Neural progenitor cell (in vitro differentiated cells): ENCODE results near the gene TSPAN14. TPM values are rescaled to one million over a fixed set of nuclear protein-coding genes. Genes with fewer than 3 reads are reported as not detected.

Experiments
- DNase-seq: peaks from one replicate; pipeline ENCODE4 v3.0.0-alpha.2; 2016; ENCODE audit warnings: low spot score
- H2AFZ ChIP-seq: fragments of 200-600 bp; sonication (generic); replicated peaks from 2 replicates; pipeline ENCODE4 v1.6.1; 2016; ENCODE audit warnings: antibody characterized with exemption
- H3F3A ChIP-seq: fragments of 200-600 bp; sonication (generic); 2 replicates; pipeline ENCODE4 v1.6.1; 2016; ENCODE audit warnings: antibody characterized with exemption, low read depth
- H3K27ac ChIP-seq: fragments of 200-600 bp; sonication (generic); 2 replicates; pipeline ENCODE4 v1.5.1; 2016; ENCODE audit warnings: mild to moderate bottlenecking
- H3K27me3 ChIP-seq: fragments of 200-600 bp; sonication (generic); 2 replicates; pipeline ENCODE4 v1.6.1; 2016; ENCODE audit warnings: mild to moderate bottlenecking, moderate library complexity
- H3K36me3 ChIP-seq: fragments of 200-600 bp; sonication (generic); 2 replicates; pipeline ENCODE4 v1.5.1; 2016
- H3K4me1 ChIP-seq: fragments of 200-600 bp; sonication (generic); 2 replicates; pipeline ENCODE4 v1.6.1; 2016; ENCODE audit warnings: mixed run types
- H3K4me2 ChIP-seq: fragments of 200-600 bp; sonication (generic); 2 replicates; pipeline ENCODE4 v1.6.1; 2016
- H3K4me3 ChIP-seq: fragments of 200-600 bp; sonication (generic); 2 replicates; pipeline ENCODE4 v1.5.1; 2016
- H3K79me2 ChIP-seq: fragments of 200-600 bp; sonication (generic); 2 replicates; pipeline ENCODE4 v1.6.1; 2016; ENCODE audit warnings: low read depth
- H3K9ac ChIP-seq: fragments of 200-600 bp; sonication (generic); 2 replicates; pipeline ENCODE4 v1.6.1; 2016
- H3K9me3 ChIP-seq: fragments of 200-600 bp; sonication (generic); 2 replicates; pipeline ENCODE4 v1.5.1; 2016; ENCODE audit warnings: low read depth
- H4K20me1 ChIP-seq: fragments of 200-600 bp; sonication (generic); 2 replicates; pipeline ENCODE4 v1.6.1; 2016; ENCODE audit warnings: low read depth
- H3K27ac Mint-ChIP-seq: 3 replicates; pipeline ENCODE4 v1.8.0; 2021; ENCODE audit warnings: mixed read lengths
- H3K27me3 Mint-ChIP-seq: 2 replicates; pipeline ENCODE4 v1.8.0; 2022; ENCODE audit warnings: low read depth, mild to moderate bottlenecking, inconsistent platforms, moderate library complexity, mixed read lengths; ENCODE audit not compliant: insufficient read depth
- H3K36me3 Mint-ChIP-seq: 3 replicates; pipeline ENCODE4 v1.8.0; 2021; ENCODE audit warnings: mixed read lengths
- H3K4me1 Mint-ChIP-seq: 3 replicates; pipeline ENCODE4 v1.8.0; 2021; ENCODE audit warnings: mixed read lengths
- H3K4me3 Mint-ChIP-seq: 3 replicates; pipeline ENCODE4 v1.8.0; 2021; ENCODE audit warnings: mild to moderate bottlenecking, moderate library complexity, mixed read lengths
- H3K9me3 Mint-ChIP-seq: 3 replicates; pipeline ENCODE4 v1.8.0; 2020; ENCODE audit warnings: mixed read lengths
- EZH2 ChIP-seq: fragments of 200-600 bp; sonication (generic); IDR thresholded peaks from 2 replicates; pipeline ENCODE4 v1.6.1; 2017; ENCODE audit warnings: antibody characterized with exemption, mild to moderate bottlenecking, moderate library complexity
- EZH2phosphoT487 ChIP-seq: fragments of 200-600 bp; sonication (generic); IDR thresholded peaks from 2 replicates; pipeline ENCODE4 v1.6.1; 2017; ENCODE audit warnings: antibody characterized with exemption
- total RNA-seq: library from RNA; depleted of rRNA; stranded (reverse); fragments of >200 nt; gene quantifications from 2 replicates; pipeline ENCODE4 v1.2.3, GENCODE V29; 2015; ENCODE audit warnings: low replicate concordance
- TF ChIP-seq, protein P1 (sequence below): fragments of 200-600 bp; sonication (generic); IDR thresholded peaks from 2 replicates; pipeline ENCODE4 v1.5.1; 2017; ENCODE audit warnings: antibody characterized with exemption, mild to moderate bottlenecking

TSPAN14 gene
- total RNA-seq, 1 donor from 2014 or later, result 32.7 TPM

DNA sequence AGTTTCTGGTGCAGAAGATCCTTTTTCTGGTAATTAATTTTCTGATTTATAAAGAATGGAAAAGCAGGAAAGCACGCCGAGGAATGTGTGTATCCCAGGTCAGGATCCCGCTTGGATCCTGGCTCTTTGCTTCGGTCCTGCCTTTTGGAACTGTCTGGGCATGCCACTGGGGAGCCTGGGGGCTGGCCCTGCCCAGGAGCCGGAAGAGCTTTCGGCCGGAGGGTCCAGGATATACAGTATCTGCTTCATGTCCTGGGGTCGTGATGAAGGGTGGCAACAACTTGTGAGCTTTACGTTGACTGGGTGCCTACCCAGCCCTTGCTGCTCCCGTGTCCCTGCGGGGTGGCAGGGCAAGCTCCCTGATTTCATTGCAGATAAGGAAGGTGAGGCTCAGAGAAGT is 86.0 kb downstream of the TSPAN14 start:
- Histone ChIP-seq H3K79me2 (no peaks in the 10 kb centered on the region), H3F3A (peaks cover 9% of the 10 kb centered on the region), H3K4me3 (no peak overlapping the region), H3K4me2 (no peak overlapping the region), H2AFZ (no peak overlapping the region), H3K9me3 (no peaks in the 10 kb centered on the region), H3K36me3 (no peaks in the 10 kb centered on the region), H3K9ac (no peak overlapping the region), H3K4me1 (peaks cover 13% of the 10 kb centered on the region), H3K27me3 (peaks cover 3% of the 10 kb centered on the region), H3K27ac (no peak overlapping the region), H4K20me1 (no peaks in the 10 kb centered on the region)
- Mint-ChIP-seq H3K4me1 (peaks cover 18% of the 10 kb centered on the region), H3K27ac (no peak overlapping the region), H3K36me3 (peaks cover 5% of the 10 kb centered on the region), H3K4me3 (no peak overlapping the region), H3K9me3 (peaks cover 8% of the 10 kb centered on the region), H3K27me3 (peaks cover 7% of the 10 kb centered on the region)
- no peak for TF ChIP-seq EZH2
- no peak for TF ChIP-seq EZH2phosphoT487
- TF ChIP-seq, protein P1, sequence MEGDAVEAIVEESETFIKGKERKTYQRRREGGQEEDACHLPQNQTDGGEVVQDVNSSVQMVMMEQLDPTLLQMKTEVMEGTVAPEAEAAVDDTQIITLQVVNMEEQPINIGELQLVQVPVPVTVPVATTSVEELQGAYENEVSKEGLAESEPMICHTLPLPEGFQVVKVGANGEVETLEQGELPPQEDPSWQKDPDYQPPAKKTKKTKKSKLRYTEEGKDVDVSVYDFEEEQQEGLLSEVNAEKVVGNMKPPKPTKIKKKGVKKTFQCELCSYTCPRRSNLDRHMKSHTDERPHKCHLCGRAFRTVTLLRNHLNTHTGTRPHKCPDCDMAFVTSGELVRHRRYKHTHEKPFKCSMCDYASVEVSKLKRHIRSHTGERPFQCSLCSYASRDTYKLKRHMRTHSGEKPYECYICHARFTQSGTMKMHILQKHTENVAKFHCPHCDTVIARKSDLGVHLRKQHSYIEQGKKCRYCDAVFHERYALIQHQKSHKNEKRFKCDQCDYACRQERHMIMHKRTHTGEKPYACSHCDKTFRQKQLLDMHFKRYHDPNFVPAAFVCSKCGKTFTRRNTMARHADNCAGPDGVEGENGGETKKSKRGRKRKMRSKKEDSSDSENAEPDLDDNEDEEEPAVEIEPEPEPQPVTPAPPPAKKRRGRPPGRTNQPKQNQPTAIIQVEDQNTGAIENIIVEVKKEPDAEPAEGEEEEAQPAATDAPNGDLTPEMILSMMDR, result no peak
- DNase-seq, result no peak

DNA sequence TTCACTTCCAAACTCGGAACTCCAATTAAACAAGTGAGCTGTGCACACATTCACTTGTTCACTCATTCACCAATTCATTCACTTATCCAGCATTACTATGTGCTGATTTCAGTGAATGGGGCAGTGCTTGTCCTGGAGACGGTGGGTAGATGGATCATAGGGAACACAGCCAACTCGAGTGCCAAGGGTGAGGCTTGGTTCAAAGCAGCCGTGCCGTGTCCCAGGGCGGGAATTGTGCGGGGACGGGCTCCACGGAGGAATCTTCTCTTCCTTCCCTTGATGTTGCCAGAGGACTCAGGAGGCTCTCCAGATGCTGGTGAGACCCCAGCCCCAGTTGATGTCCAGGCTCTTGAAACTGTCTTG is 86.5 kb downstream of the TSPAN14 start:
- Histone ChIP-seq H2AFZ (no peak overlapping the region), H3K9ac (no peak overlapping the region), H3K9me3 (no peaks in the 10 kb centered on the region), H3K4me3 (no peak overlapping the region), H3K27me3 (peaks cover 3% of the 10 kb centered on the region), H3K79me2 (no peaks in the 10 kb centered on the region), H3K27ac (no peak overlapping the region), H4K20me1 (no peaks in the 10 kb centered on the region), H3F3A (peaks cover 9% of the 10 kb centered on the region), H3K4me2 (no peak overlapping the region), H3K36me3 (no peaks in the 10 kb centered on the region), H3K4me1 (peaks cover 13% of the 10 kb centered on the region)
- Mint-ChIP-seq H3K36me3 (peaks cover 5% of the 10 kb centered on the region), H3K27ac (no peak overlapping the region), H3K4me3 (no peak overlapping the region), H3K4me1 (peaks cover 18% of the 10 kb centered on the region), H3K9me3 (peaks cover 5% of the 10 kb centered on the region), H3K27me3 (peaks cover 7% of the 10 kb centered on the region)
- DNase-seq, result no peak
- TF ChIP-seq, protein P1, result no peak
- no peak for TF ChIP-seq EZH2
- no peak for TF ChIP-seq EZH2phosphoT487

DNA sequence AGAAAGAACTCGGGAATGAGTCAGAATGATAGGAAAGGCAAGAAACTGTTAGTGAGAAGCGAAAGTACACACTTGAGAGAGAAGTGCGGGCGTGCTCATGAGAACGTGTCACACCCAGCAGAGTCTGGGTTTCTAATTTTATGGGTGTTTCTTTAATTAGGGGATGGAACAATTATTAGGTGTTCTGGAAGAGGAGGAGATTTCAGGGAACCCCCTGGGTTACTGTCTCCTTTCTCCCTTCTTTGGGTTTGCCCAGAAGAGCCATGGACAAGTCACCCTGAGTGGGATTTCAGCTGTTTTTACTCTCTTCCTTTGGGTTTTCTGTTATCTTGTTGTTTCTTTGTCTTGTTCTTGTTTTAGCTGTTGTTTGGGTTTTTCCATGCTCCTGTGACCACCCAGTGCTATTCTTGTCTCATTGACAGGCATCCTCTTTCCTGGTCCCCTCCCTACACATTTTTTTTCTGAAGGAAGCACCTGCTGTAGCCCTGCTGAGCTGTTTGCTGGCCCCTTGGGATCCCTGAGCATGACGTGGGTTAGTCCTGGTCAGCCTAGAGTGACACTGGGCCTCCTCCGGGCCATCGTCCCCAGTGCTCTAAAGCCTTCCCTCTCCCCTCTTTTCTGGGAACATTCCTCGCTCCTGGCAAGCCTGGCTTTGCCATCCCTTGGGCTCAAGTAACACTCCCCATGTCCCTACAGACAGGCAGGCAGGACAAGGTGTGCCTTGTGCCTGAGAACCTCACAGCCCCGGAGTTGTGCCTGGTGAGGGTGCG is 87.1 kb downstream of the TSPAN14 start:
- Histone ChIP-seq H3K9ac (no peak overlapping the region), H3K9me3 (no peaks in the 10 kb centered on the region), H2AFZ (no peak overlapping the region), H3K79me2 (no peaks in the 10 kb centered on the region), H3K27me3 (peaks cover 3% of the 10 kb centered on the region), H3K4me1 (peaks cover 13% of the 10 kb centered on the region), H3K4me3 (no peak overlapping the region), H4K20me1 (no peaks in the 10 kb centered on the region), H3K27ac (no peak overlapping the region), H3K4me2 (no peak overlapping the region), H3F3A (peaks cover 9% of the 10 kb centered on the region), H3K36me3 (no peaks in the 10 kb centered on the region)
- H3K9me3 Mint-ChIP-seq, result peaks cover 4% of the 10 kb centered on the region
- TF ChIP-seq, protein P1, result no peak
- TF ChIP-seq EZH2phosphoT487, result no peak
- no peak for TF ChIP-seq EZH2
- no peak overlapping the region for H3K4me3 Mint-ChIP-seq
- peaks cover 7% of the 10 kb centered on the region for H3K27me3 Mint-ChIP-seq
- no peak overlapping the region for H3K27ac Mint-ChIP-seq
- H3K4me1 Mint-ChIP-seq, result peaks cover 18% of the 10 kb centered on the region
- H3K36me3 Mint-ChIP-seq, result peaks cover 5% of the 10 kb centered on the region
- DNase-seq, result no peak
